RWPE2 (cell line): ENCODE measurements around the gene ARID2.

Experiments
- ATAC-seq: fragments of 200-7000 bp; cut with Tn5 transposase; 3 replicates; pipeline ENCODE4 v1.9.1; 2021; ENCODE audit warnings: low read depth
- DNase-seq: peaks from one replicate; pipeline ENCODE4 v3.0.0-alpha.2; 2020; ENCODE audit warnings: low spot score
- H3K27ac ChIP-seq: fragments of 450-650 bp; 2 replicates; pipeline ENCODE4 v1.5.1; 2017; ENCODE audit warnings: mild to moderate bottlenecking; ENCODE audit not compliant: poor library complexity, severe bottlenecking
- H3K27me3 ChIP-seq: fragments of 250-450 bp; sonication (Bioruptor Pico); 2 replicates; pipeline ENCODE4 v1.5.1; 2021; ENCODE audit warnings: mild to moderate bottlenecking, moderate library complexity; ENCODE audit not compliant: insufficient read depth, poor library complexity, severe bottlenecking
- H3K36me3 ChIP-seq: fragments of 250-450 bp; sonication (Bioruptor Pico); 2 replicates; pipeline ENCODE4 v1.5.1; 2020; ENCODE audit warnings: low read depth, mild to moderate bottlenecking, moderate library complexity
- H3K4me1 ChIP-seq: fragments of 250-450 bp; sonication (Bioruptor Pico); 2 replicates; pipeline ENCODE4 v1.5.1; 2021; ENCODE audit warnings: mild to moderate bottlenecking, moderate library complexity; ENCODE audit not compliant: insufficient read depth, poor library complexity, severe bottlenecking
- H3K4me3 ChIP-seq: fragments of 250-450 bp; sonication (Bioruptor Pico); 2 replicates; pipeline ENCODE4 v1.5.1; 2021; ENCODE audit warnings: mild to moderate bottlenecking, moderate library complexity; ENCODE audit not compliant: severe bottlenecking
- H3K9me3 ChIP-seq: fragments of 250-450 bp; sonication (Bioruptor Pico); 2 replicates; pipeline ENCODE4 v1.5.1; 2021; ENCODE audit warnings: mild to moderate bottlenecking, moderate library complexity; ENCODE audit not compliant: severe bottlenecking
- CTCF ChIP-seq: fragments of 450-650 bp; IDR thresholded peaks from one replicate; pipeline ENCODE4 v1.5.1; 2017; ENCODE audit warnings: mild to moderate bottlenecking, moderate library complexity; ENCODE audit not compliant: poor library complexity, severe bottlenecking

Gene ARID2

GRCh38 chr12:45757172-45757571 is 27.7 kb downstream of the ARID2 start:
- H3K27me3 ChIP-seq = no peaks in the 10 kb centered on the region
- peaks cover 4% of the 10 kb centered on the region for H3K4me1 ChIP-seq
- no peak overlapping the region for H3K4me3 ChIP-seq
- TF ChIP-seq CTCF = no peak
- H3K27ac ChIP-seq = no peak overlapping the region
- no peaks in the 10 kb centered on the region; the same call in 1 of the 2 replicates for H3K36me3 ChIP-seq
- DNase-seq (no peak), ATAC-seq (no peak)
- H3K9me3 ChIP-seq = no peaks in the 10 kb centered on the region

- TF ChIP-seq CTCF = no peak
- Histone ChIP-seq H3K9me3 (no peaks in the 10 kb centered on the region), H3K27ac (no peak overlapping the region), H3K4me1 (peaks cover 4% of the 10 kb centered on the region), H3K27me3 (no peaks in the 10 kb centered on the region), H3K4me3 (no peak overlapping the region), H3K36me3 (no peaks in the 10 kb centered on the region; the same call in 1 of the 2 replicates)
- DNase-seq (no peak), ATAC-seq (no peak)
Measured at GRCh38 chr12:45760333-45760732, 30.8 kb downstream of the ARID2 start.

GRCh38 chr12:45762185-45763110 is 32.9 kb downstream of the ARID2 start:
- no peaks in the 10 kb centered on the region for H3K27me3 ChIP-seq
- peaks cover 4% of the 10 kb centered on the region for H3K4me1 ChIP-seq
- no peaks in the 10 kb centered on the region for H3K9me3 ChIP-seq
- no peak overlapping the region for H3K4me3 ChIP-seq
- peak; percentile 82 for ATAC-seq
- no peak overlapping the region for H3K27ac ChIP-seq
- DNase-seq = no peak
- no peaks in the 10 kb centered on the region; the same call in 1 of the 2 replicates for H3K36me3 ChIP-seq
- peak; percentile 75 for TF ChIP-seq CTCF

- Histone ChIP-seq H3K36me3 (no peaks in the 10 kb centered on the region), H3K4me3 (no peak overlapping the region), H3K27ac (no peak overlapping the region), H3K4me1 (peaks cover 4% of the 10 kb centered on the region), H3K27me3 (no peaks in the 10 kb centered on the region), H3K9me3 (no peaks in the 10 kb centered on the region)
- no peak for TF ChIP-seq CTCF
- ATAC-seq = no peak
- DNase-seq = no peak
Measured at GRCh38 chr12:45763381-45763780, 33.9 kb downstream of the ARID2 start.

GRCh38 chr12:45768194-45768593 is 38.7 kb downstream of the ARID2 start:
- no peak overlapping the region for H3K4me3 ChIP-seq
- ATAC-seq (no peak), DNase-seq (no peak)
- no peak for TF ChIP-seq CTCF
- no peaks in the 10 kb centered on the region for H3K27me3 ChIP-seq
- no peaks in the 10 kb centered on the region for H3K36me3 ChIP-seq
- no peak overlapping the region for H3K27ac ChIP-seq
- peaks cover 5% of the 10 kb centered on the region for H3K4me1 ChIP-seq
- H3K9me3 ChIP-seq = no peaks in the 10 kb centered on the region
